HepG2 (cell line): ENCODE measurements around the gene LRP5. TPM values are rescaled to one million over a fixed set of nuclear protein-coding genes. Genes with fewer than 3 reads are reported as not detected.

Source experiments
- ADNP ChIP-seq: sonication (generic); formaldehyde crosslinking; IDR thresholded peaks from 2 replicates; pipeline ENCODE4 v1.4.0; 2020; ENCODE audit warnings: missing genetic modification reagents
- EEA1 ChIP-seq: sonication (generic); formaldehyde crosslinking; IDR thresholded peaks from 2 replicates; pipeline ENCODE4 v1.5.1; 2020; ENCODE audit warnings: mild to moderate bottlenecking, missing genetic modification reagents, borderline replicate concordance
- ELF4 ChIP-seq: sonication (generic); formaldehyde crosslinking; IDR thresholded peaks from 2 replicates; pipeline ENCODE4 v1.5.0; 2020; ENCODE audit warnings: missing genetic modification reagents, mild to moderate bottlenecking, moderate library complexity, borderline replicate concordance
- FOXM1 ChIP-seq: sonication (generic); formaldehyde crosslinking; IDR thresholded peaks from 2 replicates; pipeline ENCODE4 v1.5.0; 2020; ENCODE audit warnings: missing genetic modification reagents
- ISL2 ChIP-seq: sonication (generic); formaldehyde crosslinking; IDR thresholded peaks from 2 replicates; pipeline ENCODE4 v1.5.0; 2020; ENCODE audit warnings: missing genetic modification reagents
- MLLT10 ChIP-seq: sonication (generic); formaldehyde crosslinking; IDR thresholded peaks from 2 replicates; pipeline ENCODE4 v1.4.0; 2020; ENCODE audit warnings: missing genetic modification reagents
- NCOR1 ChIP-seq: fragments of 200-600 bp; sonication (generic); IDR thresholded peaks from 2 replicates; pipeline ENCODE4 v1.7.0; 2017; ENCODE audit warnings: antibody characterized with exemption, low read length, borderline replicate concordance
- NPAS2 ChIP-seq: sonication (generic); formaldehyde crosslinking; IDR thresholded peaks from 2 replicates; pipeline ENCODE4 v1.8.0; 2022; ENCODE audit warnings: mild to moderate bottlenecking, missing genetic modification reagents, borderline replicate concordance
- PAF1 ChIP-seq: IDR thresholded peaks from 2 replicates; pipeline ENCODE4 v1.6.1; 2016; ENCODE audit warnings: missing genetic modification reagents, missing compliant biosample characterization
- RELA ChIP-seq: sonication (generic); formaldehyde crosslinking; IDR thresholded peaks from 2 replicates; pipeline ENCODE4 v1.4.0; 2020; ENCODE audit warnings: missing genetic modification reagents
- SCMH1 ChIP-seq: sonication (generic); formaldehyde crosslinking; IDR thresholded peaks from 2 replicates; pipeline ENCODE4 v1.9.0; 2021; ENCODE audit warnings: missing genetic modification reagents, mild to moderate bottlenecking, borderline replicate concordance
- TAF1 ChIP-seq: sonication (generic); formaldehyde crosslinking; IDR thresholded peaks from 2 replicates; pipeline ENCODE4 v1.4.0; 2020; ENCODE audit warnings: missing genetic modification reagents
- THRA ChIP-seq: sonication (generic); formaldehyde crosslinking; IDR thresholded peaks from 2 replicates; pipeline ENCODE4 v1.4.0; 2020; ENCODE audit warnings: missing genetic modification reagents, borderline replicate concordance
- ZBTB10 ChIP-seq: sonication (generic); formaldehyde crosslinking; IDR thresholded peaks from 2 replicates; pipeline ENCODE4 v1.4.0; 2020; ENCODE audit warnings: missing genetic modification reagents, borderline replicate concordance
- ZIK1 ChIP-seq: sonication (generic); formaldehyde crosslinking; IDR thresholded peaks from 2 replicates; pipeline ENCODE4 v1.5.0; 2020; ENCODE audit warnings: mild to moderate bottlenecking, low read depth, missing genetic modification reagents, borderline replicate concordance
- ZMYM2 ChIP-seq: sonication (generic); formaldehyde crosslinking; IDR thresholded peaks from 2 replicates; pipeline ENCODE4 v1.8.0; 2022; ENCODE audit warnings: mild to moderate bottlenecking, missing genetic modification reagents
- ZNF264 ChIP-seq: sonication (generic); formaldehyde crosslinking; IDR thresholded peaks from 2 replicates; pipeline ENCODE4 v1.4.0; 2020; ENCODE audit warnings: missing genetic modification reagents
- ZNF282 ChIP-seq: fragments of 450-650 bp; IDR thresholded peaks from 2 replicates; pipeline ENCODE4 v1.6.1; 2018; ENCODE audit not compliant: partially characterized antibody
- ZNF367 ChIP-seq: sonication (generic); formaldehyde crosslinking; IDR thresholded peaks from 2 replicates; pipeline ENCODE4 v1.4.0; 2020; ENCODE audit warnings: missing genetic modification reagents, borderline replicate concordance
- ZNF382 ChIP-seq: sonication (generic); formaldehyde crosslinking; IDR thresholded peaks from 2 replicates; pipeline ENCODE4 v1.5.0; 2020; ENCODE audit warnings: missing genetic modification reagents, mild to moderate bottlenecking, borderline replicate concordance
- ZSCAN25 ChIP-seq: sonication (generic); formaldehyde crosslinking; IDR thresholded peaks from 2 replicates; pipeline ENCODE4 v1.8.0; 2022; ENCODE audit warnings: mild to moderate bottlenecking, missing genetic modification reagents
- polyA plus RNA-seq, 8 experiments: library from polyadenylated mRNA; depleted of rRNA in 3 of 8; stranded (reverse) in 7 of 8; unstranded in 1 of 8; fragments of >200 nt; fragmentation: Illumina TruSeq in 4 of 8; extraction: Trizol in 4 of 8; gene quantifications; 2 replicates each; pipeline versions ENCODE4 v1.2.1 to v1.2.3, GENCODE V29; 2011 to 2016; ENCODE audit warnings: low read depth in 4 of 8, missing spikeins in 1 of 8, mixed read lengths in 1 of 8; ENCODE audit not compliant: insufficient read depth in 1 of 8
- total RNA-seq, 5 experiments: library from RNA; depleted of rRNA; stranded (reverse); fragments of >200 nt; fragmentation: Illumina TruSeq; extraction: Trizol; gene quantifications; 2 replicates each; pipeline ENCODE4 v1.2.3, GENCODE V29; 2016; ENCODE audit warnings: low read depth in 1 of 5
- TF ChIP-seq, protein P1 (sequence below): sonication (generic); formaldehyde crosslinking; IDR thresholded peaks from 2 replicates; pipeline ENCODE4 v1.5.0; 2020; ENCODE audit warnings: missing genetic modification reagents
- TF ChIP-seq, protein P2 (sequence below): sonication (generic); formaldehyde crosslinking; IDR thresholded peaks from 2 replicates; pipeline ENCODE4 v1.4.0; 2020; ENCODE audit warnings: missing genetic modification reagents
- TF ChIP-seq, protein P3 (sequence below): sonication (generic); formaldehyde crosslinking; IDR thresholded peaks from 2 replicates; pipeline ENCODE4 v1.5.1; 2020; ENCODE audit warnings: mild to moderate bottlenecking, moderate library complexity, missing genetic modification reagents

LRP5 gene
- total and polyA plus RNA-seq, 2 of the 13 experiments (the other 11 are each of a cell fraction or from before 2014, with no cell fraction given) = 40.4 to 64.0 TPM

DNA sequence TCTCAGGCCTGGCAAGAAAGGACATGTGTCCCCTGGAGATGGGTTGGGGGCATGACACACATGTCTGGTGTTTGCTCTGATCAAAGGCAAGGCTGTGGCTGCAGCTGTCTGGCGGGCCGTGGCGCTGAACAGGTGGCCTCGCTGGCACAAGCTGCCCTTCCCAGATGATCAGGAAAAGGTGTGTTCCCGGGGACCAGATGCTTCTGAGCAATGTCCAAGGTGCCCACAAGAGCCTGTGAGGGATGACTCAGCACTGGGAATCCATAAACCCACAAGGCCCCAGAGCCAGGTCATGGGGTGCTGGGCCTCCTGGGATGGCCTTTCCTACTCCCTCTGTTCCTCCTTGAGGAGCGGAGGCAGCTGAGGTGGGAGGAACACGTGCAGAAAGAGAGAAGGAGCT lies 9.7 kb upstream of the LRP5 start (continued):
- TF ChIP-seq THRA (CRISPR knock-in tag) (no peak), TAF1 (CRISPR knock-in tag) (no peak), FOXM1 (CRISPR knock-in tag) (no peak), ADNP (no peak), EEA1 (CRISPR knock-in tag) (no peak), RELA (CRISPR knock-in tag) (no peak), MLLT10 (CRISPR knock-in tag) (no peak), ISL2 (no peak), ELF4 (CRISPR knock-in tag) (no peak), ZNF367 (no peak), PAF1 (no peak), ZNF382 (no peak), NPAS2 (CRISPR knock-in tag) (no peak), ZNF282 (no peak), ZMYM2 (no peak), ZNF264 (no peak), ZIK1 (CRISPR knock-in tag) (no peak), NCOR1 (no peak), ZSCAN25 (no peak), ZBTB10 (CRISPR knock-in tag) (no peak), SCMH1 (CRISPR knock-in tag) (no peak)
- TF ChIP-seq, protein P1, sequence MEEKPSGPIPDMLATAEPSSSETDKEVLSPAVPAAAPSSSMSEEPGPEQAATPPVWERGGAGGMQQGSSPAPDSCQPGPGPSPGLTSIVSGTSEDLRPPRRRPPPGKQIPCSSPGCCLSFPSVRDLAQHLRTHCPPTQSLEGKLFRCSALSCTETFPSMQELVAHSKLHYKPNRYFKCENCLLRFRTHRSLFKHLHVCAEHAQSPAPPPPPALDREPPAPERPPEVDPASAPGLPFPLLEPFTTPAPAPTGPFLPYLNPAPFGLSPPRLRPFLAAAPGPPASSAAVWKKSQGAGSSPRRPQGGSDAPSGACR (CRISPR knock-in tag) = no peak
- TF ChIP-seq, protein P2, sequence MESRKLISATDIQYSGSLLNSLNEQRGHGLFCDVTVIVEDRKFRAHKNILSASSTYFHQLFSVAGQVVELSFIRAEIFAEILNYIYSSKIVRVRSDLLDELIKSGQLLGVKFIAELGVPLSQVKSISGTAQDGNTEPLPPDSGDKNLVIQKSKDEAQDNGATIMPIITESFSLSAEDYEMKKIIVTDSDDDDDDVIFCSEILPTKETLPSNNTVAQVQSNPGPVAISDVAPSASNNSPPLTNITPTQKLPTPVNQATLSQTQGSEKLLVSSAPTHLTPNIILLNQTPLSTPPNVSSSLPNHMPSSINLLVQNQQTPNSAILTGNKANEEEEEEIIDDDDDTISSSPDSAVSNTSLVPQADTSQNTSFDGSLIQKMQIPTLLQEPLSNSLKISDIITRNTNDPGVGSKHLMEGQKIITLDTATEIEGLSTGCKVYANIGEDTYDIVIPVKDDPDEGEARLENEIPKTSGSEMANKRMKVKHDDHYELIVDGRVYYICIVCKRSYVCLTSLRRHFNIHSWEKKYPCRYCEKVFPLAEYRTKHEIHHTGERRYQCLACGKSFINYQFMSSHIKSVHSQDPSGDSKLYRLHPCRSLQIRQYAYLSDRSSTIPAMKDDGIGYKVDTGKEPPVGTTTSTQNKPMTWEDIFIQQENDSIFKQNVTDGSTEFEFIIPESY (CRISPR knock-in tag) = peak; percentile 98
- TF ChIP-seq, protein P3, sequence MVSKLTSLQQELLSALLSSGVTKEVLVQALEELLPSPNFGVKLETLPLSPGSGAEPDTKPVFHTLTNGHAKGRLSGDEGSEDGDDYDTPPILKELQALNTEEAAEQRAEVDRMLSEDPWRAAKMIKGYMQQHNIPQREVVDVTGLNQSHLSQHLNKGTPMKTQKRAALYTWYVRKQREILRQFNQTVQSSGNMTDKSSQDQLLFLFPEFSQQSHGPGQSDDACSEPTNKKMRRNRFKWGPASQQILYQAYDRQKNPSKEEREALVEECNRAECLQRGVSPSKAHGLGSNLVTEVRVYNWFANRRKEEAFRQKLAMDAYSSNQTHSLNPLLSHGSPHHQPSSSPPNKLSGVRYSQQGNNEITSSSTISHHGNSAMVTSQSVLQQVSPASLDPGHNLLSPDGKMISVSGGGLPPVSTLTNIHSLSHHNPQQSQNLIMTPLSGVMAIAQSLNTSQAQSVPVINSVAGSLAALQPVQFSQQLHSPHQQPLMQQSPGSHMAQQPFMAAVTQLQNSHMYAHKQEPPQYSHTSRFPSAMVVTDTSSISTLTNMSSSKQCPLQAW (CRISPR knock-in tag) = no peak
